Embryonic facial prominence (tissue), 1 donor: ENCODE data around the gene CYP2E1.
"Not testable (repeated sequence)": the region's sequence is repeated elsewhere in the genome, so short reads cannot be mapped to it uniquely, and the experiment has no call there.

Experiments
- DNase-seq: peaks from one replicate; pipeline ENCODE4 v3.0.0-alpha.2; 2016; ENCODE audit errors: extremely low spot score

The CYP2E1 gene

DNA sequence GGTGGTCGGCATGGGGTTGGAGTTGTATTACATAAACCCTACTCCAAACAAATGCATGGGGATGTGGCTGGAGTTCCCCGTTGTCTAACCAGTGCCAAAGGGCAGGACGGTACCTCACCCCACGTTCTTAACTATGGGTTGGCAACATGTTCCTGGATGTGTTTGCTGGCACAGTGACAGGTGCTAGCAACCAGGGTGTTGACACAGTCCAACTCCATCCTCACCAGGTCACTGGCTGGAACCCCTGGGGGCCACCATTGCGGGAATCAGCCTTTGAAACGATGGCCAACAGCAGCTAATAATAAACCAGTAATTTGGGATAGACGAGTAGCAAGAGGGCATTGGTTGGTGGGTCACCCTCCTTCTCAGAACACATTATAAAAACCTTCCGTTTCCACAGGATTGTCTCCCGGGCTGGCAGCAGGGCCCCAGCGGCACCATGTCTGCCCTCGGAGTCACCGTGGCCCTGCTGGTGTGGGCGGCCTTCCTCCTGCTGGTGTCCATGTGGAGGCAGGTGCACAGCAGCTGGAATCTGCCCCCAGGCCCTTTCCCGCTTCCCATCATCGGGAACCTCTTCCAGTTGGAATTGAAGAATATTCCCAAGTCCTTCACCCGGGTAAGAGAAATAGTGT lies at the start of gene CYP2E1:
Gene CYP2E1 (plus strand): TSS at position 407 of the 632 bp plus-strand sequence. CDS start 33 bp downstream, at position 440.
- DNase-seq = no peak

DNA sequence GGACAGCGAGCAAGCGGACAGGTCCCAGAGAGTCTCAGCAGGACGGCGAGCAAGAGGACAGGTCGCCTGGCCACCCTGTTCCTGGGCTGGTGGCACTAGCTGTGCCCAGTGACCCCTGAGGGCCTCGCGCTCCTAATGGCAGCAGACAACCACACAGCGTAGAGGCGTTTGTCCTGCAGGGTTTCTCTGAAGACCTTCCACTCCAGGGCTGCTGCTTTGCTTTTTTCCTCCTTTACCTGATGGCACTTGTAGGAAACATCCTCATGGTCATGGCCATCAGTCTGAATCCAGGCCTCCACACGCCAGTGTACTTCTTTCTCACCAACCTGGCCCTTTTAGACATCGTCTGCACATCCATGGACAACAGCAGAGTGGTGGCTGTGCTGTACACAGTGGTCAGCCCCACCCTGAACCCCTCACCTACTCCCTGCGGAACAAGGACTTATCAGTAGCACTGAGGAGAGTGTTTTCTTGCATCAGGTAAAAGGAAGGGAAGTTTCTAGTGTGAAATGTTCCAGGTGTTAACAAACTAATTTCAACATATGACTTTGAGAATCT lies 46.0 kb upstream of the CYP2E1 start:
- no peak for DNase-seq

- no peak for DNase-seq
These were observed 45.5 kb upstream of the CYP2E1 start for GRCh38 chr10:133481657-133482056.

GRCh38 chr10:133484818-133485217 lies 42.3 kb upstream of the CYP2E1 start:
- DNase-seq = no peak

GRCh38 chr10:133487085-133487484 lies 40.1 kb upstream of the CYP2E1 start:
- no peak for DNase-seq

GRCh38 chr10:133488354-133488753 lies 38.8 kb upstream of the CYP2E1 start:
- no peak for DNase-seq

DNA sequence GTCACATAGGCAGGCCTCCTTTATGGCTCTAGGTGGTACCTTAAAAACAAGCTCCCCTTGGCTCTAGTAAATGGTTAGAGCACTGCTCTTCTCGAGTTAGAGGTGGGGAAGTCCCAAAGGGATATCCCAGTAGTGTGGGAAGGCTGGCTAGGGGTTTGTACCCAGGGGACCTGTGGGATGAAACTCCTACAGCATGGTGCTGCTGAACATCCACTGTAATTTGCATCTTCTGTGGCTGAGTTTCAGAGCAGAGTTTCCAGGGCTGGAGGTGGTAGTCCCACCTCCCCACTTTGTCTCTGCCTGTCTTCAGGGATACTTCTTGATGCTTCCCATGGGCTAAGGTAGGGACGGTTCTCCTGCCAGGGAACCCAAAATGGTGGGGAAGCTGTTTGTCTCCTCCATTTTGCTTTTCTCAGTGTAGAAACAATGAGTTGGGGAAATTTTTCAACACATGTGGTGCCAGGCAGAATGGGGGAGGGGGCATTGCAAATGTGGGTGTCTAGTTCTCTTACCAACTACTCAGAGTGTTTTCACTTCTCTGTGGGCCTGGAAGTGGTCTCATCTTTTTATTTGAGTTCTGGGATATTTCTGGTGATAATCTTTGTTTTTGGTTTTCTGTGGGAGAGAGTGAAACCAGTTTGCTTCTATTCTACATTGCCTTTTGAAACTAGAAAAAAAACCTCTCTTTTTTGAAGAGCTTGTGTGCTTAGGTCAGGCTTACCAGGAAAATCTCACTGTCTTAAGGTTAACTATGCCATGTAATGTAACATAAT lies 37.2 kb upstream of the CYP2E1 start:
- no peak for DNase-seq

DNA sequence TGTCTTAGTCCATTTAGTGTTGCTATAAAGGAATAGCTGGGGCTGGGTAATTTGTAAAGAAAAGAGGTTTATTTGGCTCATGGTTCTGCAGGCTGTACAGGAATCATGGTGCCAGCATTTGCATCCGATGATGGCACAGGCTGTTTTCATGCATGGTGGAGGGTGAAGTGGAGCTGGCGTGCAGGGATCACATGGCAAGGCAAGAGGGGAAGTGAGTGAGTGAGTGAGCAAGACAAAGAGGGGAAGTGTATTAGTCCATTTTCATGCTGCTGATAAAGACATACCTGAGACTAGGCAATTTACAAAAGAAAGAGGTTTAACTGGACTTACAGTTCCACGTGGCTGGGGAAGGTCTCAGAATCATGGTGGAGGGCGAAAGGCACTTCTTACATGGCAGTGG lies 33.6 kb upstream of the CYP2E1 start:
- DNase-seq = not testable (repeated sequence)

DNA sequence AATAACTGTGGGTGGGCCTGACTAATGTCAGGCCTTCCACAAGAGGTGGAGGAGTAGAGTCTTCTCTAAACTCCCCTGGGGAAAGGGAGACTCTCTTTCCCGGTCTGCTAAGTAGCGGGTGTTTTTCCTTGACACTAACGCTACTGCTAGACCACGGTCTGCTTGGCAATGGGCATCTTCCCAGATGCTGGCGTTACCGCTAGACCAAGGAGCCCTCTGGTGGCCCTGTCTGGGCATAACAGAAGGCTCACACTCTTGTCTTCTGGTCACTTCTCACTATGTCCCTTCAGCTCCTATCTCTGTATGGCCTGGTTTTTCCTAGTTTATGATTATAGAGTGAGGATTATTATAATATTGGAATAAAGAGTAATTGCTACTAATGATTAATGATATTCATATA lies 29.8 kb upstream of the CYP2E1 start:
- DNase-seq = not testable (repeated sequence)

GRCh38 chr10:133499176-133499575 lies 28.0 kb upstream of the CYP2E1 start:
- DNase-seq = not testable (repeated sequence)

DNA sequence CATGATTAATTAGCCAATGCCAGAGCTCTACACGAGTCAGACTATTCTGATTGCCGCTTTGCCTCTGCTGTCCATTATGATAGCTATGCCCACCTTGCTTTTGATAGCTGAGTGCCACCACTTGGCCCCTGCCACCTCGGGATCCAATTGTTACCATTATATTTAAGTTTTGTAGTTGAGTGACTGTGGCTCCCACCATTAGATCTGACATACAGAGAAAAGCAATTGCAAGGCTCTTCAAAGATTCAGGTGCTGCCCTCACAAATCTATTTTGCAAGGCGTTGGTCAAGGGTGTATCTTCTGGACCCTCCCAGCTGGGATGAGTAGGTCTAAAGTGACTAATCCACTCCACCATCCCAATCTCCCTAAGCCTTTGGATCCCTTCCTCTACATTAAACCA lies 26.3 kb upstream of the CYP2E1 start:
- not testable (repeated sequence) for DNase-seq

DNA sequence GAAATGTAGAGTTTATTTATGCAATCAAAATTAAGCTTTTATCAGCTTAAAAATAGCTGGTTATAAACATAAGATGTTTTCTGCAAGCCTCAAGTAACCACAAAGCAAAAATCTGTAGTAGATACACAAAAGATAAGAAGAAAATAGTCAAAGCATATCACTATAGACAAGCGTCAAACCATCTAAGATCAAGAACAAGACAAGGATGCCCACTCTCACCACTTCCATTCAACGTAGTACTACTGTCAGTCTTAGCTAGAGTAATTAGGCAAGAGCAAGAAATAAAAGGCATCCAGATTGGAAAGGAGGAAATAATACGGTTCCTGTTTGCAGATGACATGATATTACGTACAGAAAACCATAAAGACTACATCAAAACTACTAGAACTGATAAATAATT lies 17.5 kb upstream of the CYP2E1 start:
- no peak for DNase-seq

DNA sequence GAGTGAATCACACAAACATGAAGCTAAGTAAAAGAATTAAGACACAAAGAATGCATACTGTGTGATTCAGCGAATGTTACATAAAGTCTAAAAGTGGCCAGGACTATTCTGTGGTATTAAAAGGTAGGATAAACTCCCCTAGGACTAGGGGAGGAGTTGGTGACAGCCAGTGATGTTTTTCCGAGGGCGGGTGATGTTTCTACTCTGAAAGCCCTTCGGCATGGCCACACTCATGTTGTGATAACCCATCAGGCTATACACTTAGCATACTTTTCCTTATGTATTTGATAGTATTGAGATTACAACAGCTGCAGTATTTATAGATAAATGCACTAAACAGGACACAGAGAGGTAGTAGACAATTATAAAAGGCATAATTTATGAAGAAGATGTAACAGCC lies 15.8 kb upstream of the CYP2E1 start:
- no peak for DNase-seq

- DNase-seq = no peak
These were observed 15.1 kb upstream of the CYP2E1 start for GRCh38 chr10:133511907-133512528.

GRCh38 chr10:133515471-133515870 lies 11.7 kb upstream of the CYP2E1 start:
- DNase-seq = no peak

DNA sequence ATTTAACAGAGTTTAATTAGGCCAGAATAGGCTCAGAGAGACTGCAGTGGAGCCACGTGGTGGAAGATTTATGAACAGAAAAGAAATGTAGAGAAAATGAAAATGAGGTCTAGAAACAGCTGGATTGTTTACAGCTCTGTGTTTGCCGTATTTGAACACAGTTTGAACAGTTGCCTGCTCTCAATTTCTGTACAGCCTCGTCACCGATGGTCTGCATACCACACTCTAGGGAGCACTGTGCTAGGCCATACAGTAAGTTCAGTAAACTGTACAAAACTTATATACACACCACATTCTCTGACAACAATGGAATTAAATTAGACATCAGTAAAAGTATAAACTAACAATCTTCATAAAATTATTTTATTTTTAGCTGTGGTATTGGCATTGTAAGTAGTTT lies 11.1 kb upstream of the CYP2E1 start:
- no peak for DNase-seq

GRCh38 chr10:133518517-133518916 lies 8.6 kb upstream of the CYP2E1 start:
- DNase-seq = not testable (repeated sequence)

DNA sequence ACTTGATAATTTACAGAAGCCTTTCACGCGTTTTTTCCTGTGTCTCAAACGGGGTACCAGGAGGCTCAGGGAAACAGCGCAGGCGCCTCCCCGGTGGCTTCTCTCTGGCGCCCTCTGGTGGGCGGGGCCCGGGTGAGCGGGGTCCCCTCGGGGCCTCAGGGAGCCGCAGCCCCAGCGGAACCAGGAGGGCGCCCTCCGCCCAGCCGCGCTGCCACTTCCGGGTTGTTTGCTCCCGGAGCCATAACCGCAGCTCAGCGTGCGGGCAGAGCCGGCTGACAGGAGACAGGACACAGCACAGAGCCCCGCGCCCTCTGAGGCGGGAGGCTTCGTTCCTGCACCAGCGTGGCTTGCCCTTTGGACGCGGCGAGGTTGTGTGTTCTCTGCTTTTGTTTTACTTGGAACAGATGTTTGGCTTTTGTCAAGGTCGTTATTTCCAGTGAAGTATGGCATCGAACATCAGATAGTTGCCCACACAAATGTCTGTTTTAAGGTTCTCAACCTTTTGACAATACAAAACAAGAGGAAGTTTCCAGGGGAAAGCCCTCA lies 6.9 kb upstream of the CYP2E1 start:
- DNase-seq = no peak

DNA sequence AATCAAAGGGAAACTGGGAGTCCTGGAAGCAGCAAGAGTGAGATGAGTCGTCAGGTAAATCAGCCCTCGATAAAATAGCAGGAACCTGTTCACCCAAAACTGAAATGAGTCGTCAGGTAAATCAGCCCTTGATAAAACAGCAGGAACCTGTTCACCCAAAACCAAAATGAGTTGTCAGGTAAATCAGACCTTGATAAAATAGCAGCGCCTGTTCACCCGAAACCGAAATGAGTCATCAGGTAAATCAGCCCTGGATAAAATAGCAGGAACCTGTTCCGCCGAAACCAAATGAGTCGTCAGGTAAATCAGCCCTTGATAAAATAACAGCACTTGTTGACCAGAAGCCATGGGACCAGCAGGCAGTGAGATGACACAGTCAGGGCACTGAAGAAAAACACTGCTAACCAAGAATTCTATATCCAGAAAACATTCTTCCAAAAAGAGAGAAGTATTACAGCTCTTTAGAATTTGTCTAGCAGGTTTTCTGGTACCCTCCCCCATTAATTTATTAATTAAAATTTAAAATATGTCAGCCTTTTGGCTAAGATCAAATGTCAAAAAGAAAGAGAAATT lies 3.4 kb upstream of the CYP2E1 start:
- no peak for DNase-seq

- DNase-seq = no peak
These were observed 1.7 kb upstream of the CYP2E1 start for GRCh38 chr10:133525444-133525843.

DNA sequence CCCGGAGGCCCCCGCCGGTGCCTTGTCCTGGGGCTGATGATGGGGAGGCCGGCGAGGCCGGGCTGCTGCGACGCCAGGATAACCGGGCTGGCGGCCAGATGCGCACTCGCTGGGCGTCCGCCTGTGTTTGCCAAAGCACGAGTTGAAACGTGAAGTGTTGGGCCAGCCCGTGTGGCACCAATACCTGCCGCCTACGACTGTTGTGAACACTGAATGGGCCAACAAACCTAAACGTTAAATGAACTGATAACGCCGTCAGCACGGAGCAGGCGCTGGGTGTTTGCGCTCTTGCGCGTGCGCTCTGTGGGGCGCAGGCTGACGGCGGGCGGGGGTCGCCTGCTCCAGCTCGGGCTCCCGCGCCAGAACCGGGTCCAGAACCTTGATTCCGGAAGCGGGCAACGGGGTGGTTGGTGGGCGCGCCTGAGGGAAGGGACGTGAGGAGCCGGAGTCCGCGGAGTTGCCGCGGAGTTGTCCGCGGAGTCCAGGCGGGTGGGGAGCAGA lies 658 bp downstream of the CYP2E1 start:
- DNase-seq = no peak
